Endometrial microvascular endothelial cells (primary cell): Measurements from ENCODE around the gene BRD3OS. TPM values are rescaled to one million over a fixed set of nuclear protein-coding genes. Genes with fewer than 3 reads are reported as not detected.
"Not testable (repeated sequence)": the region's sequence is repeated elsewhere in the genome, so short reads cannot be mapped to it uniquely, and the experiment has no call there.

Experiments used
- in situ Hi-C: cut with HindIII; loops from 2 replicates; pipeline ENCODE4 v1.10.0; 2017; ENCODE audit warnings: low sequenced_read_pairs, low pct_unique_long_range_greater_than_20kb; ENCODE audit errors: inconsistent ontology term
- total RNA-seq: library from RNA; depleted of rRNA; stranded (reverse); fragments of >200 nt; gene quantifications from one replicate; pipeline ENCODE4 v1.2.3, GENCODE V29; 2015; ENCODE audit errors: inconsistent ontology term

The BRD3OS gene
- total RNA-seq, 1 donor from 2014 or later, result 18.4 TPM

- in situ Hi-C loops, result no loop called here
Observed at GRCh38 chr9:134066913-134067851, 41.9 kb downstream of the BRD3OS start.

- in situ Hi-C loops, result no loop called here
Observed at GRCh38 chr9:134067904-134068743, 42.8 kb downstream of the BRD3OS start, which contains the start of gene BRD3. TSS of gene BRD3 (minus strand) at chr9:134068026. CDS start at chr9:134053477, 14,549 bp downstream.

- in situ Hi-C loops, result no loop called here
Observed at GRCh38 chr9:134068744-134069479, 43.6 kb downstream of the BRD3OS start.

GRCh38 chr9:134069480-134070399, 44.5 kb downstream of the BRD3OS start:
- in situ Hi-C loops, result no loop called here

- in situ Hi-C loops, result no loop called here
Observed at GRCh38 chr9:134071149-134071548, 45.9 kb downstream of the BRD3OS start.

GRCh38 chr9:134072683-134073082, 47.4 kb downstream of the BRD3OS start:
- in situ Hi-C loops, result not testable (repeated sequence)

- in situ Hi-C loops, result no loop called here
Observed at GRCh38 chr9:134073500-134073899, 48.2 kb downstream of the BRD3OS start.

- in situ Hi-C loops, result not testable (repeated sequence)
Observed at GRCh38 chr9:134075689-134076088, 50.4 kb downstream of the BRD3OS start.

GRCh38 chr9:134076644-134077043, 51.4 kb downstream of the BRD3OS start:
- in situ Hi-C loops, result no loop called here

Other genes with a start within 250 kb of the BRD3OS start
- 12.8 TPM for gene VAV2, start 33.2 kb upstream of the BRD3OS start, total RNA-seq
- gene BRD3, start 42.5 kb downstream of the BRD3OS start, total RNA-seq, result 7.9 TPM
- 34.6 TPM for gene WDR5, start 110.6 kb downstream of the BRD3OS start, total RNA-seq
- gene RNU6ATAC, start 139.1 kb downstream of the BRD3OS start, total RNA-seq, result not detected